Skin epidermis (tissue), 12 donors: ENCODE measurements around the gene GLS.
A peak's percentile ranks its signal among the peaks of the same experiment; 100 is the strongest.
"Not testable (repeated sequence)": the region's sequence is repeated elsewhere in the genome, so short reads cannot be mapped to it uniquely, and the experiment has no call there.

Experiments
- H3K27ac ChIP-seq, 21 experiments: fragments of 200-600 bp; sonication (generic) in 11 of 21; one replicate each; pipeline ENCODE4 v1.5.0; 2020; ENCODE audit warnings: mild to moderate bottlenecking in 3 of 21, inconsistent platforms in 2 of 21, moderate library complexity in 2 of 21
- H3K4me3 ChIP-seq, 7 experiments: fragments of 200-600 bp; sonication (generic) in 2 of 7; one replicate each; pipeline ENCODE4 v1.5.0; 2020; ENCODE audit warnings: inconsistent platforms in 2 of 7, mild to moderate bottlenecking in 2 of 7, moderate library complexity in 1 of 7

GLS gene

DNA sequence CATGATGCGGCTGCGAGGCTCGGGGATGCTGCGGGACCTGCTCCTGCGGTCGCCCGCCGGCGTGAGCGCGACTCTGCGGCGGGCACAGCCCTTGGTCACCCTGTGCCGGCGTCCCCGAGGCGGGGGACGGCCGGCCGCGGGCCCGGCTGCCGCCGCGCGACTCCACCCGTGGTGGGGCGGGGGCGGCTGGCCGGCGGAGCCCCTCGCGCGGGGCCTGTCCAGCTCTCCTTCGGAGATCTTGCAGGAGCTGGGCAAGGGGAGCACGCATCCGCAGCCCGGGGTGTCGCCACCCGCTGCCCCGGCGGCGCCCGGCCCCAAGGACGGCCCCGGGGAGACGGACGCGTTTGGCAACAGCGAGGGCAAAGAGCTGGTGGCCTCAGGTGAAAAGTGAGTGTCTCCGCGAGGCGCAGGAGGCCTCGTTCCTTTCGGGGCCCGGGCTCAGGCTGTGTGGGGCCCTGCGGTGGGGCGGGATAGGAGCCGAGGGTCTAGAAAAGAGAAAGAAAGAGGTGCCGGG is 520 bp downstream of the GLS start:
- Histone ChIP-seq H3K4me3 (peak overlapping the region; percentile 80 to 97 (median 92)), H3K27ac (peak overlapping the region; percentile 79 to 98 (median 95))

GRCh38 chr2:190881598-190882410 is 1.2 kb downstream of the GLS start:
- Histone ChIP-seq H3K4me3 (peak overlapping the region; percentile 80 to 97 (median 92)), H3K27ac (peak overlapping the region; percentile 79 to 98 (median 95))

- Histone ChIP-seq H3K4me3 (peak overlapping the region; percentile 80 to 97 (median 92)), H3K27ac (peak overlapping the region in 19 of 21 experiments; percentile 16 to 98 (median 96))
These were observed 1.8 kb downstream of the GLS start for GRCh38 chr2:190882411-190882766.

DNA sequence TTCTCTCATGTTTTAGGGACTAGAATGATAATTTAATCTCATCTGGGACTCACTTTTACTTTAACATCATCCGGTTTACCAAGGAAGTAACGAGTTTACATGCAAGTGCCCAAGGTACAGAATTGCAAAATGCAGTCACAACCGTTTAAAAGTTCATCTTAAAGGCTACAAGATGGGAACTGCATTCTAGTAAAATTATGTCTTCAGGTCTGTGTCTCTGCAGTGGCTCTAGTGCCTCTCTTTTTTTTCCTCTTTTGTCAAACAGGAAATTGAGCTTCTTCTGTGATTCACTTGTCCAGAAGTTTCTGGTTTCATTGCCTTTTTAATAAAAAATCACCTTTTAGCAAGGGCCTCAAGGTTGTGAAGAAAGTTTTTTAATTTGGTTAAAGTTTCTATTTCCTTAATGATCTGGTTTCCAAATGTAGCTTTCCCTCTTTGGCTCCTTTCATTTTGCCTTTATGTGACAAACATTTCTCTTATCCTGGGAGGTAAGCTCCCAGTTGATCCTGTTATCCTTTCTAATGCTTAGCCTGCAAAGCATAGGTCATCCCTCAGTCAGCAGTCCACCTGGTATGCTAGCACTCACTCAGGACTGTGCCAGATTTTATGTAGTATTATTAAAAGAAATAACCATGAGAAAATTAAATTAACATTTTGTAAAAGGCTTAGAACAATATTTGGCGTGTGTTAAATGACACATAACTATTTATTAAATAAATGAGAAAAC is 2.4 kb downstream of the GLS start:
- peak overlapping the region; percentile 80 to 97 (median 92) for H3K4me3 ChIP-seq
- H3K27ac ChIP-seq, result peak overlapping the region in 19 of 21 experiments; percentile 16 to 98 (median 96)

- not testable (repeated sequence) for H3K4me3 ChIP-seq, H3K27ac ChIP-seq
These were observed 5.2 kb downstream of the GLS start for GRCh38 chr2:190885844-190886243.

DNA sequence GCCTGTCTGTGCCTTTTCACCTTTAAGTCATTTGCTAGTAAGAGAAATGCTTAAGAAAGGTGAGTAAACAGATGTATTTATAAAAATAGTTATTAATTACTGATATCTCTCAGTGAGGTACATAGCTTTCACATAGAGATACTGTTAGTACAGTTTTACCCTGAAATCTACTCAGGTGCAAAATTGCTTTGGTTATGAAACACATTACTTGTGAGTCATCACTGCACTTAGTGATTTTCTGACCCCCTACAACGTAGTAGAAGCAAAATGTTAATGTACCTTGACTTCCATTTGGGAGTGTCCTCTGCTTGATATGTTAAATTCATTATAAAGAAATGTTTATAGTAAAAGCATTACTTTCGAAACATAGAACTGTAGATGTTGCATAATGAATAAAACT is 6.5 kb downstream of the GLS start:
- Histone ChIP-seq H3K27ac (no peak overlapping the region), H3K4me3 (no peak overlapping the region)

GRCh38 chr2:190888449-190888848 is 7.8 kb downstream of the GLS start:
- no peak overlapping the region for H3K4me3 ChIP-seq
- H3K27ac ChIP-seq, result peak overlapping the region in 1 of 21 experiments; percentile 6

DNA sequence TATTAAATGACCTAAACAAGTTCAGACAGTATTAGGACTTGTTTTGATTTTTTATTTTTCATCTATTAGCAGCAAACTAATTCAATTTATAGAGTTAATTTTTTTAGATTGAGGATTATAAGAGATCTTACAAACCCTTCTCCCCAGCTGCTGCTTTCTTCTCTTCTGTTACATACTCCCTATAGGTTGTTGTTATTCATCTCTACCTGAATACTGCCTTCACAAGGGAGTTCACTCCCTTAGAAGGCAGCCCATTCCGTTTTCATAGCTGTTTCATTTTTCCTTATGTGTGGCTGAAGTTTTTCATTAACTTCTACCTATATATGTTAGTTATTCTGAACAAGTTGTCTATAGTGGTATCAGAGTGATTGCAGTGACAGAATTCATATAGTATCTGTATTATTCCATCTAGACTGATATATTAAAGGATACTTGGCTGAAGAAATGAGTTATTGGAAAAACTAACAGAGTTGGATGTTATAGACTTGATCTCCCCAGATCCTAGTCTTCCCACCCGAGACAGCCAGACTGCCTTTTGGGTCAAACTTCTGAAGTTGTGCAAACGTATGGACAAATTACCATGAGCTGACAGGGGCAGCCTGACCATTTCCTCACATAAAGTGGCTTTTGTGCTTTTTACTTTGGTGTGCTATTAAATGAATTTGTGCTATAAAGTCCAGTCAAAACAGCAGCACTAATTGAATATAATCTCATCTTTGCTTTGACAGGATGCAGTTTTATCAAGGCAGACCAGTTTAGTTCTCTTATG is 8.7 kb downstream of the GLS start:
- no peak overlapping the region for H3K4me3 ChIP-seq
- peak overlapping the region in 2 of 21 experiments; percentile 4 to 30 for H3K27ac ChIP-seq

DNA sequence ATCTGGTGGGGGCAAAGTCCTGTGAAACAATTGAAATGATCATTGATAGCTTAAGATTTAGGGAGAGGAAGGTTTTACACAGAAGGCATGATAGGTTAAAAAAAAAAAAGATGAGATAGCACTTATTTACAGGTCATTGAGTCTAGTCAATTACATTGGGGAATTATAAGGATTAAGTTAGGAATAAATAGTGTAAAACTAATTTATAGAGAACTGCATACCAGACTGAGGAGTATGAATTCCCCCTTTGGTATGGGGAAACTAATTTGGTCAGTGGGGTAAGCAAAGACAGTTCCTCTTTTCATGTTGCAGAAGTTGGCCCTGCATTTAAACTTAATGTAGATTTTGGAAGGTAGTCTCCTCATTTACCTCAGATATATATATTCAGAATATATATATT is 10.8 kb downstream of the GLS start:
- Histone ChIP-seq H3K4me3 (no peak overlapping the region), H3K27ac (no peak overlapping the region)

GRCh38 chr2:190891889-190892288 is 11.3 kb downstream of the GLS start:
- peak overlapping the region in 1 of 21 experiments; percentile 35 for H3K27ac ChIP-seq
- no peak overlapping the region for H3K4me3 ChIP-seq

- no peak overlapping the region for H3K27ac ChIP-seq
These were observed 12.5 kb downstream of the GLS start for GRCh38 chr2:190893157-190893556.

GRCh38 chr2:190896477-190896876 is 15.9 kb downstream of the GLS start:
- Histone ChIP-seq H3K27ac (no peak overlapping the region), H3K4me3 (no peak overlapping the region)

More at GRCh38 chr2:190893157-190893556, 12.5 kb downstream of the GLS start:
- no peak overlapping the region for H3K4me3 ChIP-seq

DNA sequence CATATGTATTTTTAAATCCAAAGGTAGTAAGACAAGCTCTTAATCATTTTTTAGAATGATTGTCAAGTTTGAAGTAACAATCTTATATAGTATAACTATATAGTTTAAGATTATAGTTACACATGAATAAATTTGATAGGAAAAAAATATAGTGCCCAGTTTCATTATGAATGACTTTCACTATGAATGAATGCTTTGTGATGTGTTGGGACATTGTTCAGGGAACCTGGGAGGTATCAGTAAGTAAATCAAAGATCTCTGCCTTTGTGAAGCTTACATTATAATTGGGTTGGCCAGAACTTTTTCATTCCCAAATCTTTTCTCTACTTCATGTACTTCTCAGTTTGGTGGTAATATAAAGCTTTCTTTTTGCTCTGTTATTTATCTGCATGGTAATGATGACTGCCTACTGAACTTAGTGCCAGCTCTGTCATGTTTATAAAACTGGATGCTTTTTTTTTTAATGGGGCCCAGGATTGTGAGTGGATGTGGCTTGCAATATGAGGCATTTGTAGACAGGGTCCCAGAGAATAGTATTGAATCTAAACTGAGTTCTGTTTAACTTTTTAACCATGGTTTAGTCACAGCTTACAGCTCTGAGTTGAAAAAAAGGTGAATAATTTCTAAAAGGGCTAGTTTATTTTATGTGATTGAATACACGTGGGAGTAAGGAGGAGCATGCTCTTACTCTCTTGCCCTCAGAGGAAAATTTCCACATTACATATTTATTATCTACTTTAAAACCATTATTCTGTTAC is 23.3 kb downstream of the GLS start:
- H3K27ac ChIP-seq, result no peak overlapping the region
- H3K4me3 ChIP-seq, result no peak overlapping the region

- Histone ChIP-seq H3K4me3 (no peak overlapping the region), H3K27ac (no peak overlapping the region)
These were observed 24.1 kb downstream of the GLS start for GRCh38 chr2:190904640-190905261.

GRCh38 chr2:190908532-190908931 is 27.9 kb downstream of the GLS start:
- H3K27ac ChIP-seq, result no peak overlapping the region

DNA sequence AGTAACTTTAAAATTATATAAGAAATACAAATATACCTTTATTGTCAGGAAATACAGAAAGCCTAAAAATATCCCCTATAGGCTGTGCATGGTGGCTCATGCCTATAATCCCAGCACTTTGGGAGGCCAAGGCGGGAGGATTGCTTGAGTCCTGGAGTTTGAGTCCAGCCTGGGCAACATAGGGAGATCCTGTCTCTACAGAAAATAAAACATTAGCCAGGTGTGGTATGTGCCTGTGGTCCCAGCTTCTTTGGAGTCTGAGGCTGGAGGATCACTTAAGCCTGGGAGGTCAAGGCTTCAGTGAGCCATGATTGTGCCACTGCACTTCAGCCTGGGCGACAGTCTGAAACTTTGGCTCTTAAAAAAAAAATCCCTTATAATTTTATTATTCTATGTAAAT is 29.1 kb downstream of the GLS start:
- Histone ChIP-seq H3K4me3 (no peak overlapping the region), H3K27ac (peak overlapping the region in 2 of 21 experiments; percentile 18 to 24)

More at GRCh38 chr2:190908532-190908931, 27.9 kb downstream of the GLS start:
- no peak overlapping the region for H3K4me3 ChIP-seq

DNA sequence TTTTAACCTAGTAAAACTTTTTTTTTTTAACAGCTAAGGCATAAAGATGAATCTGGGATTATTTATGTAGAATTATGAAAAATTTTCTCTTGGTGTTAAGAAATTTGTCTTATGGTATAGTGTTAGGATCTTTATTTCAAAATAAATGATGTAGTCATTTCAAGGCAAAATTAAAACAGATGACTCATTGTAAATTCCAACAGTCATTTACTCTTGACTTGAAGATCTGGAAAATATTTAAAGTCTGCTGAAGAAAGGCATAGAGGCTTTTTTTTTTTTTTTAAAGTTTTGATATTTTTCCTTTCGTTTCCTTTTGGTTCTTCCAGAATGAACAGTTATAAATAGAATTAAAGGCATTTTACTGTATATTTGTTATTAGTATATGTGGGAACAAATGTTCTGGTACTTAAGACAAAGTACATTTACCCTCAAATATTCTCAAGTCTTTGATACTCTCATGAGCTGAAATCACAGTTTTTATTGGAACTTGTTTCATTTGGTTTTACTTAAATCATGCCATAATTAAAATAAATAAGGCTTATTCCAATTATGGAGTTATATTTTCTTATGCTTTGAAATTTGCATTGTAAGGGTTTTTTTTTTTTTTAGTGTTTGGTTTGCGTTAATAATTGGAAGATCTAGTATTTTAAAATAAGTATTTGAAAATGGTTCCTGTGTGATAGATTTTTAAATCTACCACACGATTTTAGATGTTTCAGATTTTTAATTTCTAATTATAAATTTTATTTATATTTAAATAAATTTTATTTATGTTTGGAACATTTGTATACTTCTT is 29.9 kb downstream of the GLS start:
- Histone ChIP-seq H3K27ac (peak overlapping the region in 3 of 21 experiments; percentile 16 to 24 (median 18)), H3K4me3 (no peak overlapping the region)

DNA sequence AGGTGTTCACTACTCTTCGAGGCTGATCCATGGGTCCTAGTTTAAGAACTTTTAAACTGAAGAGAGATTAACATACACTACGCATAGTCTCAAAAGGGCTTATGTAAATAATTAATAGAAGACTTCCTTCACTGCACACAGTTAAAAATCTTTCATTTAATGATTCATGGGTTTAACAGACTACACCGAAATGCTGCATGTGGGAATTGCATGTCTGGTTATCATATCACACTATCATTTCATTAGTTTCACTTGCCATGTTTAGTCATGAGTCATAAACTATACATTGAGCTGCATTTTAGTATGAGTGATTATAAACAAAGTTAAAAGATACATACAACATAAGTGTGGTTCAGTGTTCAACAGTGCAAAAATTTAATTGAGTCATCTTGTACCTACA is 31.2 kb downstream of the GLS start:
- H3K27ac ChIP-seq, result no peak overlapping the region
- no peak overlapping the region for H3K4me3 ChIP-seq
